Liver (tissue), 9 donors: ENCODE results near the gene UNC13A. TPM values are rescaled to one million over a fixed set of nuclear protein-coding genes. Genes with fewer than 3 reads are reported as not detected.
"Not testable (repeated sequence)": the region's sequence is repeated elsewhere in the genome, so short reads cannot be mapped to it uniquely, and the experiment has no call there.

Source experiments
- DNase-seq: peaks from one replicate; pipeline ENCODE4 v3.0.0-alpha.2; 2017; ENCODE audit warnings: low spot score
- H3K27ac ChIP-seq, 2 donors: one replicate each; pipeline ENCODE4 v1.7.0; 2013; ENCODE audit warnings: inconsistent platforms in 2 of 2, low read length in 2 of 2, control low read depth in 1 of 2, low read depth in 1 of 2, mild to moderate bottlenecking in 1 of 2
- H3K27me3 ChIP-seq, 4 donors: one replicate each; pipeline versions ENCODE4 v1.6.1 to v1.7.0; 2013; ENCODE audit warnings: low read length in 3 of 4, inconsistent platforms in 1 of 4, mild to moderate bottlenecking in 1 of 4, moderate library complexity in 1 of 4; ENCODE audit not compliant: control insufficient read depth in 4 of 4, insufficient read depth in 4 of 4
- H3K36me3 ChIP-seq, 4 donors: one replicate each; pipeline versions ENCODE4 v1.6.1 to v1.7.0; 2013; ENCODE audit warnings: low read length in 3 of 4, mild to moderate bottlenecking in 3 of 4, low read depth in 1 of 4, moderate library complexity in 1 of 4; ENCODE audit not compliant: control insufficient read depth in 4 of 4, insufficient read depth in 3 of 4
- H3K4me1 ChIP-seq, 4 donors: one replicate each; pipeline versions ENCODE4 v1.6.1 to v1.7.0; 2013; ENCODE audit warnings: low read length in 3 of 4, mild to moderate bottlenecking in 3 of 4, moderate library complexity in 1 of 4; ENCODE audit not compliant: control insufficient read depth in 4 of 4, insufficient read depth in 4 of 4
- H3K4me3 ChIP-seq, 3 donors: one replicate each; pipeline versions ENCODE4 v1.6.1 to v1.7.0; 2013; ENCODE audit warnings: low read length in 3 of 3, control low read depth in 1 of 3, low read depth in 1 of 3, mild to moderate bottlenecking in 1 of 3
- H3K9ac ChIP-seq, 2 donors: one replicate each; pipeline ENCODE4 v1.7.0; 2013; ENCODE audit warnings: low read length in 2 of 2, mild to moderate bottlenecking in 2 of 2, moderate library complexity in 2 of 2, control low read depth in 1 of 2, low read depth in 1 of 2
- H3K9me3 ChIP-seq, 4 donors: one replicate each; pipeline versions ENCODE4 v1.6.1 to v1.7.0; 2013; ENCODE audit warnings: low read length in 3 of 4; ENCODE audit not compliant: control insufficient read depth in 4 of 4
- EGR1 ChIP-seq, 2 donors: IDR thresholded peaks; 2 replicates each; pipeline ENCODE4 v1.6.1; 2016 to 2018; ENCODE audit warnings: antibody characterized with exemption in 2 of 2, low read depth in 2 of 2
- FOXA1 ChIP-seq: IDR thresholded peaks from 2 replicates; pipeline ENCODE4 v1.6.1; 2016; ENCODE audit warnings: antibody characterized with exemption
- FOXA2 ChIP-seq: IDR thresholded peaks from 2 replicates; pipeline ENCODE4 v1.6.1; 2016; ENCODE audit warnings: antibody characterized with exemption
- GABPA ChIP-seq, 2 donors: IDR thresholded peaks in 1 of 2; conservative IDR thresholded peaks in 1 of 2; 2 replicates each; pipeline ENCODE4 v1.6.1; 2016; ENCODE audit warnings: antibody characterized with exemption in 2 of 2, mild to moderate bottlenecking in 1 of 2, moderate library complexity in 1 of 2
- HNF4A ChIP-seq, 2 donors: conservative IDR thresholded peaks; 2 replicates each; pipeline ENCODE4 v1.6.1; 2016; ENCODE audit warnings: antibody characterized with exemption in 2 of 2, mild to moderate bottlenecking in 2 of 2
- HNF4G ChIP-seq: IDR thresholded peaks from 2 replicates; pipeline ENCODE4 v1.6.1; 2016; ENCODE audit warnings: antibody characterized with exemption
- JUND ChIP-seq, 2 donors: IDR thresholded peaks; 2 replicates each; pipeline ENCODE4 v1.6.1; 2016; ENCODE audit warnings: antibody characterized with exemption in 2 of 2
- NR2F2 ChIP-seq: IDR thresholded peaks from 2 replicates; pipeline ENCODE4 v1.6.1; 2016; ENCODE audit warnings: antibody characterized with exemption
- RAD21 ChIP-seq, 2 donors: IDR thresholded peaks; 2 replicates each; pipeline ENCODE4 v1.6.1; 2016; ENCODE audit warnings: antibody characterized with exemption in 2 of 2, mild to moderate bottlenecking in 2 of 2
- RXRA ChIP-seq, 2 donors: IDR thresholded peaks; 2 replicates each; pipeline ENCODE4 v1.6.1; 2017 to 2018; ENCODE audit warnings: antibody characterized with exemption in 2 of 2, mild to moderate bottlenecking in 1 of 2
- SP1 ChIP-seq: IDR thresholded peaks from 2 replicates; pipeline ENCODE4 v1.6.1; 2018; ENCODE audit warnings: antibody characterized with exemption, mild to moderate bottlenecking
- TAF1 ChIP-seq: conservative IDR thresholded peaks from 2 replicates; pipeline ENCODE4 v1.6.1; 2016; ENCODE audit warnings: antibody characterized with exemption, mild to moderate bottlenecking
- YY1 ChIP-seq: IDR thresholded peaks from 2 replicates; pipeline ENCODE4 v1.6.1; 2016; ENCODE audit warnings: antibody characterized with exemption, mild to moderate bottlenecking
- WGBS: extraction: QIAGEN DNeasy Blood & Tissue Kit; methylation state at CpG from one replicate; pipeline ENCODE4 v1.1.7; 2013; 5-methylcytosine and 5-hydroxymethylcytosine counted together
- polyA plus RNA-seq, 2 donors: library from polyadenylated mRNA; stranded (reverse) in 1 of 2; unstranded in 1 of 2; fragments of 200-250 nt in 1 of 2; fragments of >200 nt in 1 of 2; fragmentation: Nextera tagmentation in 1 of 2; extraction: Ambion mirVana in 1 of 2; gene quantifications; one replicate each; pipeline versions ENCODE4 v1.2.1 to v1.2.3, GENCODE V29; 2013 to 2015
- total RNA-seq, 2 donors: library from RNA; depleted of rRNA; stranded (reverse); fragments of >200 nt; gene quantifications; one replicate each; pipeline ENCODE4 v1.2.3, GENCODE V29; 2014
- TF ChIP-seq, protein P1 (sequence below): IDR thresholded peaks from 2 replicates; pipeline ENCODE4 v1.6.1; 2016; ENCODE audit warnings: antibody characterized with exemption
- TF ChIP-seq, protein P2 (sequence below): IDR thresholded peaks from 2 replicates; pipeline ENCODE4 v1.6.1; 2016; ENCODE audit warnings: antibody characterized with exemption, mild to moderate bottlenecking
- TF ChIP-seq, protein P3 (sequence below): IDR thresholded peaks from 2 replicates; pipeline ENCODE4 v1.6.1; 2016; ENCODE audit warnings: antibody characterized with exemption
- TF ChIP-seq, protein P4 (sequence below): fragments of 150-350 bp; IDR thresholded peaks from 2 replicates; pipeline ENCODE4 v1.5.1; 2017; ENCODE audit warnings: improper control_type of control experiment, low read depth, low read length; ENCODE audit not compliant: missing input control
- TF ChIP-seq, protein P5 (sequence below): IDR thresholded peaks from 2 replicates; pipeline ENCODE4 v1.6.1; 2016; ENCODE audit warnings: antibody characterized with exemption
- donor health status: healthy.
- donor health status: healthy.
- donor health status: healthy.
- donor health status: healthy.
- donor health status: healthy.

The UNC13A gene
- total and polyA plus RNA-seq, 4 donors, result under 0.01 to 0.01 TPM; not detected in 2

DNA sequence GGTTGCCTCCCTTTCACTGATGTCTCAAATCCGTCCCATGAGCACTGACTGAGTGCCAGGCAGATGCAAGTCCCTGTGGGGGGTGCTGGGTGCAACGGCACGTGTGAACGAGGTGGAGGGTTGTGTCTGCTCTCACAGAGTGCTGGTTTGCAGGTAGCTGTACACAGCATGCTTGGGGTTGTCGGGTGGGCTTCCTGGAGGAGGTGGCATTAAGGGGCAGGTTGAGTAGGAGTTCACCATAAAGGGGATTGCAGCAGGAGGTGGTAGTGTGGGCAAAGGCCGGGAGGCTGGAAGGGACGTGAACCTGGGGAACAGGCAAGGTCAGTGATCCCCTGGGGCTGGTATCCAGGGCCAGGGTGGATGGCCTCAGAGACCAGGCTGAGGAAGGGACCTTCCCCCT is 115.5 kb downstream of the UNC13A start:
- H3K36me3 ChIP-seq, result peaks cover 4 to 39% (median 20%) of the 10 kb centered on the region in 4 donors
- H3K4me3 ChIP-seq, result no peak overlapping the region
- H3K27me3 ChIP-seq, result no peaks in the 10 kb centered on the region
- H3K27ac ChIP-seq, result no peak overlapping the region
- TF ChIP-seq HNF4A (conservative IDR thresholded peaks at IDR 0.05) (no peak), NR2F2 (no peak), HNF4G (no peak), RAD21 (IDR thresholded peaks at IDR 0.05) (no peak)
- TF ChIP-seq, protein P1, sequence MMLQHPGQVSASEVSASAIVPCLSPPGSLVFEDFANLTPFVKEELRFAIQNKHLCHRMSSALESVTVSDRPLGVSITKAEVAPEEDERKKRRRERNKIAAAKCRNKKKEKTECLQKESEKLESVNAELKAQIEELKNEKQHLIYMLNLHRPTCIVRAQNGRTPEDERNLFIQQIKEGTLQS, result no peak
- 93% methylated on average over 7 of the region's 7 CpGs for WGBS
- no peak overlapping the region for H3K9ac ChIP-seq
- no peaks in the 10 kb centered on the region for H3K4me1 ChIP-seq
- no peaks in the 10 kb centered on the region for H3K9me3 ChIP-seq
- no peak for DNase-seq

DNA sequence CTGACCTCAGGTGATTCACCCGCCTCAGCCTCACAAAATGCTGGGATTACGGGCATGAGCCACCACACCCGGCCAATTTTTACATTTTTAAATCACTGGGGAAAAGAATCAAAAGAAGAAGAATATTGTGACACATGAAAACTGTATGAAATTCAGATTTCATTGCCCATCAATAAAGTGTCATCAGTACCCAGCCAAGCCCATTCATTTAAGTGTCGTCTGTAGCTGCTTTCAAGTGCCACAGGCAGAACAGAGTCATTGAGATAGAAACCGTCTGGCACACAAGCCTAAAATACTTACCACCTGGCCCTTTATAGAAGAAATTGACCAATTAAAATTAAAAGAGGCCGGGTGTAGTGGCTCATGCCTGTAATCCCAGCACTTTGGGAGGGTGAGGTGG is 117.4 kb downstream of the UNC13A start:
- no peak overlapping the region for H3K4me3 ChIP-seq
- H3K4me1 ChIP-seq, result no peaks in the 10 kb centered on the region
- H3K27me3 ChIP-seq, result no peaks in the 10 kb centered on the region
- no peak overlapping the region for H3K27ac ChIP-seq
- TF ChIP-seq, protein P1, result no peak
- TF ChIP-seq TAF1 (no peak), RAD21 (IDR thresholded peaks at IDR 0.05) (no peak), EGR1 (IDR thresholded peaks at IDR 0.05; ENCODE audit: low read depth in 2 of 2) (no peak), FOXA2 (no peak), YY1 (no peak), RXRA (IDR thresholded peaks at IDR 0.05) (no peak), SP1 (no peak), JUND (IDR thresholded peaks at IDR 0.05) (no peak), FOXA1 (no peak), NR2F2 (no peak), HNF4A (conservative IDR thresholded peaks at IDR 0.05) (no peak), GABPA (IDR thresholded peaks at IDR 0.05 in 1 of 2, conservative IDR thresholded peaks at IDR 0.05 in 1 of 2) (no peak), HNF4G (no peak)
- TF ChIP-seq, protein P2, sequence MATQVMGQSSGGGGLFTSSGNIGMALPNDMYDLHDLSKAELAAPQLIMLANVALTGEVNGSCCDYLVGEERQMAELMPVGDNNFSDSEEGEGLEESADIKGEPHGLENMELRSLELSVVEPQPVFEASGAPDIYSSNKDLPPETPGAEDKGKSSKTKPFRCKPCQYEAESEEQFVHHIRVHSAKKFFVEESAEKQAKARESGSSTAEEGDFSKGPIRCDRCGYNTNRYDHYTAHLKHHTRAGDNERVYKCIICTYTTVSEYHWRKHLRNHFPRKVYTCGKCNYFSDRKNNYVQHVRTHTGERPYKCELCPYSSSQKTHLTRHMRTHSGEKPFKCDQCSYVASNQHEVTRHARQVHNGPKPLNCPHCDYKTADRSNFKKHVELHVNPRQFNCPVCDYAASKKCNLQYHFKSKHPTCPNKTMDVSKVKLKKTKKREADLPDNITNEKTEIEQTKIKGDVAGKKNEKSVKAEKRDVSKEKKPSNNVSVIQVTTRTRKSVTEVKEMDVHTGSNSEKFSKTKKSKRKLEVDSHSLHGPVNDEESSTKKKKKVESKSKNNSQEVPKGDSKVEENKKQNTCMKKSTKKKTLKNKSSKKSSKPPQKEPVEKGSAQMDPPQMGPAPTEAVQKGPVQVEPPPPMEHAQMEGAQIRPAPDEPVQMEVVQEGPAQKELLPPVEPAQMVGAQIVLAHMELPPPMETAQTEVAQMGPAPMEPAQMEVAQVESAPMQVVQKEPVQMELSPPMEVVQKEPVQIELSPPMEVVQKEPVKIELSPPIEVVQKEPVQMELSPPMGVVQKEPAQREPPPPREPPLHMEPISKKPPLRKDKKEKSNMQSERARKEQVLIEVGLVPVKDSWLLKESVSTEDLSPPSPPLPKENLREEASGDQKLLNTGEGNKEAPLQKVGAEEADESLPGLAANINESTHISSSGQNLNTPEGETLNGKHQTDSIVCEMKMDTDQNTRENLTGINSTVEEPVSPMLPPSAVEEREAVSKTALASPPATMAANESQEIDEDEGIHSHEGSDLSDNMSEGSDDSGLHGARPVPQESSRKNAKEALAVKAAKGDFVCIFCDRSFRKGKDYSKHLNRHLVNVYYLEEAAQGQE, result no peak
- TF ChIP-seq, protein P3, sequence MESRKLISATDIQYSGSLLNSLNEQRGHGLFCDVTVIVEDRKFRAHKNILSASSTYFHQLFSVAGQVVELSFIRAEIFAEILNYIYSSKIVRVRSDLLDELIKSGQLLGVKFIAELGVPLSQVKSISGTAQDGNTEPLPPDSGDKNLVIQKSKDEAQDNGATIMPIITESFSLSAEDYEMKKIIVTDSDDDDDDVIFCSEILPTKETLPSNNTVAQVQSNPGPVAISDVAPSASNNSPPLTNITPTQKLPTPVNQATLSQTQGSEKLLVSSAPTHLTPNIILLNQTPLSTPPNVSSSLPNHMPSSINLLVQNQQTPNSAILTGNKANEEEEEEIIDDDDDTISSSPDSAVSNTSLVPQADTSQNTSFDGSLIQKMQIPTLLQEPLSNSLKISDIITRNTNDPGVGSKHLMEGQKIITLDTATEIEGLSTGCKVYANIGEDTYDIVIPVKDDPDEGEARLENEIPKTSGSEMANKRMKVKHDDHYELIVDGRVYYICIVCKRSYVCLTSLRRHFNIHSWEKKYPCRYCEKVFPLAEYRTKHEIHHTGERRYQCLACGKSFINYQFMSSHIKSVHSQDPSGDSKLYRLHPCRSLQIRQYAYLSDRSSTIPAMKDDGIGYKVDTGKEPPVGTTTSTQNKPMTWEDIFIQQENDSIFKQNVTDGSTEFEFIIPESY, result no peak
- TF ChIP-seq, protein P4, sequence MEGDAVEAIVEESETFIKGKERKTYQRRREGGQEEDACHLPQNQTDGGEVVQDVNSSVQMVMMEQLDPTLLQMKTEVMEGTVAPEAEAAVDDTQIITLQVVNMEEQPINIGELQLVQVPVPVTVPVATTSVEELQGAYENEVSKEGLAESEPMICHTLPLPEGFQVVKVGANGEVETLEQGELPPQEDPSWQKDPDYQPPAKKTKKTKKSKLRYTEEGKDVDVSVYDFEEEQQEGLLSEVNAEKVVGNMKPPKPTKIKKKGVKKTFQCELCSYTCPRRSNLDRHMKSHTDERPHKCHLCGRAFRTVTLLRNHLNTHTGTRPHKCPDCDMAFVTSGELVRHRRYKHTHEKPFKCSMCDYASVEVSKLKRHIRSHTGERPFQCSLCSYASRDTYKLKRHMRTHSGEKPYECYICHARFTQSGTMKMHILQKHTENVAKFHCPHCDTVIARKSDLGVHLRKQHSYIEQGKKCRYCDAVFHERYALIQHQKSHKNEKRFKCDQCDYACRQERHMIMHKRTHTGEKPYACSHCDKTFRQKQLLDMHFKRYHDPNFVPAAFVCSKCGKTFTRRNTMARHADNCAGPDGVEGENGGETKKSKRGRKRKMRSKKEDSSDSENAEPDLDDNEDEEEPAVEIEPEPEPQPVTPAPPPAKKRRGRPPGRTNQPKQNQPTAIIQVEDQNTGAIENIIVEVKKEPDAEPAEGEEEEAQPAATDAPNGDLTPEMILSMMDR, result no peak
- TF ChIP-seq, protein P5, sequence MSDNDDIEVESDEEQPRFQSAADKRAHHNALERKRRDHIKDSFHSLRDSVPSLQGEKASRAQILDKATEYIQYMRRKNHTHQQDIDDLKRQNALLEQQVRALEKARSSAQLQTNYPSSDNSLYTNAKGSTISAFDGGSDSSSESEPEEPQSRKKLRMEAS, result no peak
- H3K36me3 ChIP-seq, result peaks cover 3 to 44% (median 20%) of the 10 kb centered on the region in 4 donors
- H3K9ac ChIP-seq, result no peak overlapping the region
- WGBS, result 96% methylated on average over 6 of the region's 6 CpGs
- H3K9me3 ChIP-seq, result no peaks in the 10 kb centered on the region
- DNase-seq, result no peak

DNA sequence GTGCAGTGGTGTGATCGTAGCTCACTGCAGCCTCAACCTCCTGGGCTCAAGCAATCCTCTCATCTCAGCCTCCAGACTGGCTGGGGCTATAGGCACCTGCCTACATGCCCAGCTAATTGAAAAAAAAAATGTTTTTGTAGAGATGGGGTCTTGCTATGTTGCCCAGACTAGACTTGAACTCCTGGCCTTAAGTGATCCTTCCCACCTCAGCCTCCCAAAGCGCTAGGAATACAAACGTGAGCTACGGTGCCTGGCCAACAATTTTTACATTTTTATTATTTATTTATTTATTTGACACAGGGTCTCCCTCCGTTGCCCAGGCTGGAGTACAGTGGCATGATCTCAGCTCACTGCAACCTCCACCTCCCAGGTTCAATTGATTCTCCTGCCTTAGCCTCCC is 117.9 kb downstream of the UNC13A start:
- H3K27ac ChIP-seq, H3K27me3 ChIP-seq, H3K4me1 ChIP-seq, H3K9me3 ChIP-seq, H3K9ac ChIP-seq, DNase-seq, H3K4me3 ChIP-seq: not testable (repeated sequence)
- H3K36me3 ChIP-seq, result peaks cover 3 to 44% (median 20%) of the 10 kb centered on the region in 4 donors
- 96% methylated on average over 5 of the region's 5 CpGs for WGBS
